Measurements from ENCODE around the gene NOTCH3. TPM values are rescaled to one million over a fixed set of nuclear protein-coding genes. Genes with fewer than 3 reads are reported as not detected.

The NOTCH3 gene
- total RNA-seq, 2 donors from 2014 or later: 164 to 165 TPM

GRCh38 chr19:15144046-15144646 lies 56.6 kb downstream of the NOTCH3 start:
- intact Hi-C loops (cut with DNase I): no loop called here

GRCh38 chr19:15142313-15142712 lies 58.5 kb downstream of the NOTCH3 start:
- intact Hi-C loops (cut with DNase I): no loop called here

More at GRCh38 chr19:15144046-15144646, 56.6 kb downstream of the NOTCH3 start:
- DNase-seq (ENCODE audit: low spot score): no peak

GRCh38 chr19:15141143-15141542 lies 59.7 kb downstream of the NOTCH3 start:
- intact Hi-C loops (cut with DNase I): no loop called here
- DNase-seq (ENCODE audit: low spot score): no peak

More at GRCh38 chr19:15142313-15142712, 58.5 kb downstream of the NOTCH3 start:
- DNase-seq (ENCODE audit: low spot score): no peak

GRCh38 chr19:15138427-15138826 lies 62.4 kb downstream of the NOTCH3 start:
- intact Hi-C loops (cut with DNase I): no loop called here
- DNase-seq (ENCODE audit: low spot score): no peak

- no peak for DNase-seq (ENCODE audit: low spot score)
- intact Hi-C loops (cut with DNase I): no loop called here
These were observed 63.0 kb downstream of the NOTCH3 start for GRCh38 chr19:15137777-15138176.

GRCh38 chr19:15136234-15136954 lies 64.4 kb downstream of the NOTCH3 start:
- no peak for DNase-seq (ENCODE audit: low spot score)
- intact Hi-C loops (cut with DNase I): no loop called here

- intact Hi-C loops (cut with DNase I): loop anchor here in 1 of 2 donors (1.0 kb wide), 1 partner anchor 30 kb away; no protein-coding TSS in a partner anchor
- no peak for DNase-seq (ENCODE audit: low spot score)
These were observed 70.8 kb downstream of the NOTCH3 start for GRCh38 chr19:15129856-15130585.

GRCh38 chr19:15128162-15128770 lies 72.5 kb downstream of the NOTCH3 start:
- DNase-seq (ENCODE audit: low spot score): no peak
- intact Hi-C loops (cut with DNase I): no loop called here

- DNase-seq (ENCODE audit: low spot score): no peak
- intact Hi-C loops (cut with DNase I): no loop called here
These were observed 74.5 kb downstream of the NOTCH3 start for GRCh38 chr19:15126131-15126910.

- DNase-seq (ENCODE audit: low spot score): peak; percentile 100
- intact Hi-C loops (cut with DNase I): no loop called here
These were observed 75.3 kb downstream of the NOTCH3 start for GRCh38 chr19:15125232-15126067.

GRCh38 chr19:15124572-15125231 lies 76.1 kb downstream of the NOTCH3 start:
- intact Hi-C loops (cut with DNase I): no loop called here
- peak; percentile 94 for DNase-seq (ENCODE audit: low spot score)

- intact Hi-C loops (cut with DNase I): no loop called here
- peak; percentile 72 for DNase-seq (ENCODE audit: low spot score)
These were observed 76.9 kb downstream of the NOTCH3 start for GRCh38 chr19:15123900-15124299.

- intact Hi-C loops (cut with DNase I): no loop called here
- DNase-seq (ENCODE audit: low spot score): no peak
These were observed 77.5 kb downstream of the NOTCH3 start for GRCh38 chr19:15123031-15123890.

GRCh38 chr19:15122331-15123030 lies 78.3 kb downstream of the NOTCH3 start:
- intact Hi-C loops (cut with DNase I): no loop called here
- peak; percentile 72 for DNase-seq (ENCODE audit: low spot score)

GRCh38 chr19:15120135-15121026 lies 80.4 kb downstream of the NOTCH3 start:
- DNase-seq (ENCODE audit: low spot score): peak; percentile 51
- intact Hi-C loops (cut with DNase I): no loop called here
